GM18517 (cell line): ENCODE measurements around the gene SEMA3F.

Experiments used
- ATAC-seq: cut with Tn5 transposase; IDR thresholded peaks from one replicate; pipeline ENCODE4 v1.9.1; 2021; ENCODE audit warnings: mild to moderate bottlenecking, moderate library complexity; ENCODE audit not compliant: unreplicated experiment

SEMA3F gene

GRCh38 chr3:50190936-50191660, 36.0 kb downstream of the SEMA3F start, which contains the start of gene GNAT1:
GNAT1 (plus strand) TSS chr3:50191610; CDS start chr3:50191726, 116 bp downstream.
- no peak for ATAC-seq

GRCh38 chr3:50192124-50192523, 37.0 kb downstream of the SEMA3F start:
- ATAC-seq, result no peak

DNA sequence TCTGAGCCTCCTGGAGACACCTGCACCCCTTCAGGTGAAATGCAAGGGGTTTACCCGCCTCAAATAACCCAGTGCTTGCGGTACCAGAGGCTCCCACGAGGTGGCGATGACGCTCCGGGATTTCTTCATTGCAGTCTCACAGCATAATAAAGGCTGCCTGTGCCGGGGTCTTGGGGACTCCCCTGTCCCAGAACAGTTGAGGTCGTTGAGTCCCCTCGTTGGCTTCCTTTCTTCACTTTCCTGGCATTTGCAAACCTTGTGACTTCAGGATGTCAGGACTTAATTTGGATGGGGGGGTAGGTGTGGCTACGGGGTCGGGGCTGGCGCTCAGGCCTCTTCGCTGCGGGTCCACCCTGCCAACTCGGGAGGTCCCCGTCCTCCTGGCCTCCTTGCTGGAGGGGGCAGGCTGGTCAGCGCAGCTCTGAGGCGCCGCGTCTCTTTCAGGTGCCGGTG, 37.6 kb downstream of the SEMA3F start:
- ATAC-seq, result no peak

DNA sequence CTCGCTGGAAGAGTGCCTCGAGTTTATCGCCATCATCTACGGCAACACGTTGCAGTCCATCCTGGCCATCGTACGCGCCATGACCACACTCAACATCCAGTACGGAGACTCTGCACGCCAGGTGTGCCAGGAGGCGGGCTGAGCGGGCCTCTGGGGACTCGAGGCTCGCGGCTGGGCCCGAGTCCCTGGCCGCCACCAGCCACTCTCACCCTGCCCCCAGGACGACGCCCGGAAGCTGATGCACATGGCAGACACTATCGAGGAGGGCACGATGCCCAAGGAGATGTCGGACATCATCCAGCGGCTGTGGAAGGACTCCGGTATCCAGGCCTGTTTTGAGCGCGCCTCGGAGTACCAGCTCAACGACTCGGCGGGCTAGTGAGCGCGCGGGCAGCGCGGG, 38.2 kb downstream of the SEMA3F start:
- ATAC-seq, result no peak

DNA sequence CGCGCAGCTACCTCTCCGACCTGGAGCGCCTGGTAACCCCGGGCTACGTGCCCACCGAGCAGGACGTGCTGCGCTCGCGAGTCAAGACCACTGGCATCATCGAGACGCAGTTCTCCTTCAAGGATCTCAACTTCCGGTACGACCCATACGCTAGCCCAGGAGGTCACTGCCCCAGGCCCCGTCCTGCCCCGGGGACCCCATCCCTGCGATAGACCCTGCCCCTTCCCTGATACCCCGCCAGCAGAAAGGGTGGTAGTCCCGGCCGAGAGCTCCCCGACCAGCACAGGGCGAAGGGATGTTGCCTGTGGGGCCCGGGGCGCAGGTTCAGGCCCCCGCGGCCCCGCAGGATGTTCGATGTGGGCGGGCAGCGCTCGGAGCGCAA, 38.6 kb downstream of the SEMA3F start:
- ATAC-seq, result no peak

GRCh38 chr3:50194128-50194902, 39.2 kb downstream of the SEMA3F start:
- ATAC-seq, result no peak

DNA sequence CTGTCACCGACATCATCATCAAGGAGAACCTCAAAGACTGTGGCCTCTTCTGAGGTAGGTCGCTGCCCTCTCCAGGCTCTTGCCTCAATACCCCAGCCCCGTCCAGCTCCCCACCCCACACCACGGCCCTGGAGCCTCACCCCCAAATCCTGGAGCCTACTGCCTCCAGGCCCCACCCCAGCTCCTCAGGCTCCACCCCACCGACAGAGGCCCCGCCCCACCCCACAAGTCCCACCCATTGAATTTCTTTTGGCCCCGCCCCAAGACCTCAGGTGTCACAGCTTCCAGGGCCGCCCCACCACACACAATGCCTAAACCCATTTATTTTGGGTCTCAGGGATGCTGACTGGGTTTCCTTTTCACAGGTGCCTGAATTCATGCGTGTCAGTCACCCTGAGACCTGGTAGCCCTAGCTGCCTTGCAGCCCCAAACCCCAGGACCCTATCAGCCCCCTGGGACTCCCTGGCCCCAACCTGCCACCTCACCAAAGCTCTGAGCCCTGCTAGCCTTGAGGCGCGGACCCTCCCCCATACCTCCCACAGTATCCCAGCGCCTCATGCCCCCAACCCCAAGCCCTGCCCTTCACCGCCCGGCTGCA, 39.9 kb downstream of the SEMA3F start:
- ATAC-seq, result no peak

- ATAC-seq, result no peak
Measured at GRCh38 chr3:50195501-50196252, 40.6 kb downstream of the SEMA3F start.

GRCh38 chr3:50196253-50196801, 41.2 kb downstream of the SEMA3F start:
- no peak for ATAC-seq

DNA sequence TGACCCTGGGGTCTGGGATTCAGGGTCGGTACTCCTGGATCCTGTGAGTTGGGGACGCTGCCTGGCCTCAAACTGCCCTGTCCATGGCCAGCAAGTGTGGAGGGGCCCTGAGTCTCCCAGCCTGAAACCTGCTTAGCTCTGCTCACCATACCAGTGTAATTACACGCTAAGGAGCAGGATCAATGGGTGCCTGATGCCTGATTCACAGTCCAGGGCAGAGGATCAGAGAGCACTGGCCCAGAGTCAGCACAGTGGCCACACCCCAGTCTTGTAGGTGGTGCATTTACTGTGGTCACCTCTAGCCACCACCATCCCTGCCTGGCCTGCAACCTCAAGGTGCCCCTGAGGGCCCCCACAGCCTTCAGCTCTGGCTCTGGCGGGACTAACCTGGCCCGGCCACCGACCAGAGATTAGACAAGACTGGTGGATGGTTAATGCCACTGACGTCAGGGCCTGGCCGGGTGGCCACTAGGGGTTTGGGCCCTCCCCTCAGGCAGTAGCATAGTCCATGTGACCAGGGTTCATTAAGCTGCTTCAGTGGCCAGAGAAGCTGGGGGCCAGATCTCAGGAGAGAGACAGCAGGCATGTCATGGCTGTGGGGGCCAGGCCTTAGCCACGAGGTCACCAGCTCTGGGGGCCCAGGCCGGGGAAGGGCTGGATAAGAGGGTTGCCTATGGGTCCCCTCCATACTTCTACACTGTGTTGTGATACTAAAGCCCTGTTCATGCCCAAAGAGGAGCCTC, 46.6 kb downstream of the SEMA3F start:
- ATAC-seq, result no peak

DNA sequence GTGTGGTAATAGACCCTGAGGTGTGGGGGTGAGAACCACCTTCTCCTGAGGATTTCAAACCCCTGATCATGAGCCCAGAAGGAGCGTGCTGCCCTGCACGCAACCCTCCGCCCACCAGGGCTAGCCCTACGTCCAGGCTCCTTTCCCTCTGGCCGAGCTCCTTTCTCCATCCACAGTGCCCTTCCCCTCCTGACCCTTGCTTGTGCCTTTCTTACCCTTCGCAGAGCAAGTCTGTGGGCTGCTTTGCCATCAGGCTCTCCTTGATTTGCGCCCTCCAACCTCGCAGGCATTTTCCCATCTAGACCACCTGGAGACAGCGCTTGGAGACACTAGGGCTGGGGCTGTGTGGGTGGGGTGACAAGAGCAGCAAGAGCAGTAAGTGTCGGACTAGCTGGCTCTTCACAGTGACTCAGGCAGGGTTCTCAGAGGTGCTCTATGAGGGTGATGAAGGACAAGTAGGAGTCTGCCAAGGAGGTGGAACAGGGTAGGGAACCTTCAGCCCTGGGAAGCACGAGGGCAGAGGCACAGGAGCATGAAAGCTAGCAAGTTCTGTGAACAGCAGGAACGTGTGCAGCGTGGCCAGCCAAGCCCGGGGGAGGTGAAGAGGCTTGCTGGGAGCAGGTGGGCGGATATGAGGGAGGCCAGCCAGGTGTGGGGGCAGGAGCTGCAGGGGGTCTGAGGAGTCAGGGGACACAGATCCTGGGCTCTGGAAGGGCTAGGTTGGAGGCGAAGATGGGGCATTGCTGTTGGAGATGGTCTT, 47.4 kb downstream of the SEMA3F start:
- ATAC-seq, result no peak

DNA sequence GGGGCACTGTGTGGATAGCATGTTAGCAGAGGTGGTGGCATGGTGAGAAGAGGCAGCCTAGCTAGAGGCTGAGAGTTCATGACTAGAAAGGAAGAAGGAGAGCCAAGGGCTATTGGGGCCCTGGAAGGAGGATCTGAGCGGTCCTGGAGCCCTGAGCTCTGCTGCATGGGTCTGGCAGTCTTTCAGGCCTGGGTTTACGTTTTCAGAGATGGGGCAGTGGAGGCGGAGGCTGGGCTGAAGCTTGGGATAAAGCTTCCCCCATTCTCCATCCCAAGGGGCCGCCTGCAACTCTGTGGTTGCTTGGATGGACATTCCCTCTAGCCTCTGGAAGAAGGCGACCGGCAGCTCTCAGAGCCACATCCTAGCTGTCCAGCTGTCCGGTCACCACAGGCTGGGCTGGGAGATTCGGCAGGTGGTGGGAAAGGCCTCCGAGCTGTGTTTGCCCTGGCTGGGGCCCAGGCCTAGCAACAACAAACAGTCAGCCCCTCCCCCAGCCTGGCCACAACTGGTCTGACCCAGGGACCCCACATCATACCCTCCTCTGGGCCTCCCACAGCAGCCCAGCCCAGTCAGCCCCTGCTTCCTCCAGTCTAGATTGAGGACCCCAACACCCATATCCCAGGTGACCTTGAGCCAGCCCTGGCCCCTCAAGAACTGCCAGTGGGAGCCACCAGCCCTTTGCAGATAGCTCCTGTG, 48.1 kb downstream of the SEMA3F start:
- no peak for ATAC-seq

GRCh38 chr3:50203809-50204803, 49.0 kb downstream of the SEMA3F start:
- no peak for ATAC-seq

DNA sequence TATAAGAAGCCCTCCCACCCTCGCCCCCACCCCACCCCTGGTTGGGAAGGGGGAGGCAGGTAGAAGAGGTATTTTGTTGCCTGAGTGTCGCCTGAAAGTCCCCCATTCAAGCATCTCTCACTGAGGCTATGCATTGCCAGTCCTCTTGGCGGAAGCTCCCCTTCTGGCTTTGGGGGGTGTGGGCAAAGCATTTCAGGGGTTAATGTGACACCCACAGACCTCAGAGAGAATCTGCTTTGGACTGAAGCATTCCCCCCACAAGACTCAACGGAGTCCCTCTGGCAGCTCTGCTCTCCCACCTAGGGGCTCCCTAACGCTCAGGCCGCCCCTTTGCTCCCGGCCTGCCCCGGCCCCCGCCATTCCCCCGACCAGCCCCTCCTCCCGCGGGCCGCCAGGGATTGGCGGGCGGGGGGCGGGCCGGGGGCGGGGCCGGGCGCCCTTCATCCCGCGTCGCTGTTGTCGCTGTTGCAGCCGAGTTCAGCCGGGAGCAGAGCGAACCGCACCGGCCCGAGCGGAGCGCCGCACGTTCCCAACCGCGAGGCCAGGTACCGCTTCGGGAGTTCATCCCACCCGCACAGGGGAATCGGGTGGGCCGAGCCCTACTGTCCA, 49.8 kb downstream of the SEMA3F start, which contains the start of gene SLC38A3:
Gene SLC38A3, plus strand, starts transcription at position 468 of the 609 bp plus-strand sequence. CDS start 8,929 bp downstream, outside the sequence.
- ATAC-seq, result no peak

- no peak for ATAC-seq
Measured at GRCh38 chr3:50205413-50206276, 50.5 kb downstream of the SEMA3F start.
